Loucy (cell line): ENCODE measurements around the gene VEGFD.

ENCODE experiments used
- H2AFZ ChIP-seq: fragments of 200-600 bp; sonication (generic); 2 replicates; pipeline ENCODE4 v1.6.0; 2016; ENCODE audit warnings: antibody characterized with exemption, mild to moderate bottlenecking, low read length, moderate library complexity
- H3F3A ChIP-seq: fragments of 200-600 bp; 2 replicates; pipeline ENCODE4 v1.6.0; 2016; ENCODE audit warnings: antibody characterized with exemption, low read depth, mild to moderate bottlenecking
- H3K27me3 ChIP-seq: fragments of 200-600 bp; sonication (generic); 2 replicates; pipeline ENCODE4 v1.6.1; 2014; ENCODE audit warnings: low read length, mild to moderate bottlenecking; ENCODE audit not compliant: insufficient read depth, poor library complexity, severe bottlenecking
- H3K36me3 ChIP-seq: fragments of 200-600 bp; sonication (generic); 2 replicates; pipeline ENCODE4 v1.6.1; 2016; ENCODE audit warnings: low read length; ENCODE audit not compliant: insufficient read depth
- H3K4me1 ChIP-seq: fragments of 200-600 bp; sonication (generic); 2 replicates; pipeline ENCODE4 v1.5.1; 2014; ENCODE audit warnings: low read length, mild to moderate bottlenecking; ENCODE audit not compliant: insufficient read depth, poor library complexity, severe bottlenecking
- H3K4me2 ChIP-seq: fragments of 200-600 bp; sonication (generic); 2 replicates; pipeline ENCODE4 v1.6.0; 2014; ENCODE audit warnings: antibody characterized with exemption, low read length, low read depth, mild to moderate bottlenecking; ENCODE audit not compliant: poor library complexity, severe bottlenecking
- H3K4me3 ChIP-seq: fragments of 200-600 bp; sonication (generic); 2 replicates; pipeline ENCODE4 v1.5.1; 2014; ENCODE audit warnings: low read length, mild to moderate bottlenecking, mixed read lengths; ENCODE audit not compliant: poor library complexity, severe bottlenecking
- H3K79me2 ChIP-seq: fragments of 200-600 bp; sonication (generic); 2 replicates; pipeline ENCODE4 v1.6.1; 2014; ENCODE audit warnings: low read length; ENCODE audit not compliant: insufficient read depth
- H3K9ac ChIP-seq: fragments of 200-600 bp; sonication (generic); 2 replicates; pipeline ENCODE4 v1.6.0; 2014; ENCODE audit warnings: mild to moderate bottlenecking, low read depth, low read length, moderate library complexity; ENCODE audit not compliant: poor library complexity, severe bottlenecking
- H3K9me2 ChIP-seq: fragments of 200-600 bp; sonication (generic); replicated peaks from 2 replicates; pipeline ENCODE4 v1.6.1; 2016; ENCODE audit warnings: low read depth, low read length, mixed read lengths
- H3K9me3 ChIP-seq: fragments of 200-600 bp; sonication (generic); 2 replicates; pipeline ENCODE4 v1.6.1; 2014; ENCODE audit warnings: mild to moderate bottlenecking, antibody characterized with exemption, low read length, low read depth; ENCODE audit not compliant: insufficient read depth
- H4K20me1 ChIP-seq: fragments of 200-600 bp; sonication (generic); 2 replicates; pipeline ENCODE4 v1.6.0; 2014; ENCODE audit warnings: antibody characterized with exemption, low read length, mild to moderate bottlenecking; ENCODE audit not compliant: insufficient read depth, poor library complexity, severe bottlenecking
- EZH2phosphoT487 ChIP-seq: fragments of 200-600 bp; IDR thresholded peaks from 2 replicates; pipeline ENCODE4 v1.6.1; 2018; ENCODE audit warnings: antibody characterized with exemption, mild to moderate bottlenecking, moderate library complexity, borderline replicate concordance
- TF ChIP-seq, protein P1 (sequence below): fragments of 200-600 bp; sonication (generic); conservative IDR thresholded peaks from 2 replicates; pipeline ENCODE4 v1.5.1; 2014; ENCODE audit warnings: mild to moderate bottlenecking, antibody characterized with exemption, low read length

VEGFD gene

DNA sequence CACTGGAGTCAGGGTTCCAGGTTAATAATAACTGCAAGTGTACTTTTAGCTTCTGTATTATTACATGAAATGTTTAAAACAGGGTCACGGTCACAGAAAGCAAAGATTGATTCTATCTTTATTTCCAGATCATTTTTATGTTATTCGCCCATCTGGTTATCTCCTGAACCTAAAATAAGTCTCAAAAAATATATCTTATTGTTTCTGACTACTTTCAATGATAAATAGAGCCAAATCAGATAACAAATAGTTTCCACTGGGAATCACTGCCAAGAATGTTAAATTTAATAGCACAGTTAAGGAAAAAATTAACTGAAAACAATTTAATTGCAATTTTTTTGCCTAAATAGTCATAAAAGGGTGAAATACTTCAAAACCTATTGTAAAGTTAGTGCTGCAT lies 17.2 kb upstream of the VEGFD start:
- Histone ChIP-seq H2AFZ (no peak overlapping the region), H3K36me3 (no peaks in the 10 kb centered on the region), H4K20me1 (no peaks in the 10 kb centered on the region), H3K27me3 (no peaks in the 10 kb centered on the region), H3K9me2 (no peaks in the 10 kb centered on the region), H3K4me1 (peaks cover 41% of the 10 kb centered on the region), H3F3A (peaks cover 11% of the 10 kb centered on the region; the same call in 1 of the 2 replicates), H3K4me3 (no peak overlapping the region), H3K4me2 (no peak overlapping the region), H3K79me2 (no peaks in the 10 kb centered on the region), H3K9ac (no peak overlapping the region), H3K9me3 (no peaks in the 10 kb centered on the region)
- TF ChIP-seq, protein P1, sequence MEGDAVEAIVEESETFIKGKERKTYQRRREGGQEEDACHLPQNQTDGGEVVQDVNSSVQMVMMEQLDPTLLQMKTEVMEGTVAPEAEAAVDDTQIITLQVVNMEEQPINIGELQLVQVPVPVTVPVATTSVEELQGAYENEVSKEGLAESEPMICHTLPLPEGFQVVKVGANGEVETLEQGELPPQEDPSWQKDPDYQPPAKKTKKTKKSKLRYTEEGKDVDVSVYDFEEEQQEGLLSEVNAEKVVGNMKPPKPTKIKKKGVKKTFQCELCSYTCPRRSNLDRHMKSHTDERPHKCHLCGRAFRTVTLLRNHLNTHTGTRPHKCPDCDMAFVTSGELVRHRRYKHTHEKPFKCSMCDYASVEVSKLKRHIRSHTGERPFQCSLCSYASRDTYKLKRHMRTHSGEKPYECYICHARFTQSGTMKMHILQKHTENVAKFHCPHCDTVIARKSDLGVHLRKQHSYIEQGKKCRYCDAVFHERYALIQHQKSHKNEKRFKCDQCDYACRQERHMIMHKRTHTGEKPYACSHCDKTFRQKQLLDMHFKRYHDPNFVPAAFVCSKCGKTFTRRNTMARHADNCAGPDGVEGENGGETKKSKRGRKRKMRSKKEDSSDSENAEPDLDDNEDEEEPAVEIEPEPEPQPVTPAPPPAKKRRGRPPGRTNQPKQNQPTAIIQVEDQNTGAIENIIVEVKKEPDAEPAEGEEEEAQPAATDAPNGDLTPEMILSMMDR = no peak
- TF ChIP-seq EZH2phosphoT487 = no peak

- H3K4me3 ChIP-seq = no peak overlapping the region
- no peaks in the 10 kb centered on the region for H3K79me2 ChIP-seq
- no peaks in the 10 kb centered on the region for H3K27me3 ChIP-seq
- peak overlapping the region; percentile 12 for H3K4me2 ChIP-seq
- H3K9me2 ChIP-seq = no peaks in the 10 kb centered on the region
- H3K9me3 ChIP-seq = no peaks in the 10 kb centered on the region
- peaks cover 11% of the 10 kb centered on the region; the same call in 1 of the 2 replicates for H3F3A ChIP-seq
- H4K20me1 ChIP-seq = no peaks in the 10 kb centered on the region
- H3K4me1 ChIP-seq = peaks cover 27% of the 10 kb centered on the region
- no peaks in the 10 kb centered on the region for H3K36me3 ChIP-seq
- TF ChIP-seq EZH2phosphoT487 = no peak
- TF ChIP-seq, protein P1 = no peak
- no peak overlapping the region for H2AFZ ChIP-seq
- H3K9ac ChIP-seq = no peak overlapping the region
Measured at GRCh38 chrX:15399962-15400391, 15.8 kb upstream of the VEGFD start.

DNA sequence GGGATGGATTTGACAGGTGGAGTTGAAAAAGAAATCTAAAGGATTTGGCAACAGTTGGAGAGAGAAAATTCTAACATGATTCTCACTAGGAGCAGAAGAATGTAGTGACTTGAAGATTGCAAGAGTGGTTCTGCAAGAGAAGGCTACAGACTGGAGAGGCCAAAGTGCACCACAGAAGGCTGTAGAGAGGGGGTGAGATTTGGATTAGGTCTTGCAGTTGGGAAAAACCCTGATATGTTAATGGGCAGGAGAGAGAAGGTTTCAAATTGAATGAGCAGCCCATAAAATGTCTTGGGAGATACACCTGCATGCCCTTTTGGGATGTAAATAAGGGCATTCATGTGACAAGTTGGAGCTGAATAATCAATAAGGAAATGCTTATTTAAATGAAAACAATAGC lies 14.7 kb upstream of the VEGFD start:
- peaks cover 5% of the 10 kb centered on the region; the same call in 1 of the 2 replicates for H3F3A ChIP-seq
- H3K9me2 ChIP-seq = no peaks in the 10 kb centered on the region
- H3K9me3 ChIP-seq = no peaks in the 10 kb centered on the region
- no peaks in the 10 kb centered on the region for H3K79me2 ChIP-seq
- no peak overlapping the region for H3K4me3 ChIP-seq
- peaks cover 16% of the 10 kb centered on the region for H3K4me1 ChIP-seq
- H3K36me3 ChIP-seq = no peaks in the 10 kb centered on the region
- no peaks in the 10 kb centered on the region for H3K27me3 ChIP-seq
- no peaks in the 10 kb centered on the region for H4K20me1 ChIP-seq
- TF ChIP-seq, protein P1 = no peak
- no peak for TF ChIP-seq EZH2phosphoT487
- no peak overlapping the region for H2AFZ ChIP-seq
- H3K4me2 ChIP-seq = no peak overlapping the region
- H3K9ac ChIP-seq = no peak overlapping the region
